Measurements from ENCODE around the gene PRDM16.
"Not testable (repeated sequence)": the region's sequence is repeated elsewhere in the genome, so short reads cannot be mapped to it uniquely, and the experiment has no call there.

The PRDM16 gene

DNA sequence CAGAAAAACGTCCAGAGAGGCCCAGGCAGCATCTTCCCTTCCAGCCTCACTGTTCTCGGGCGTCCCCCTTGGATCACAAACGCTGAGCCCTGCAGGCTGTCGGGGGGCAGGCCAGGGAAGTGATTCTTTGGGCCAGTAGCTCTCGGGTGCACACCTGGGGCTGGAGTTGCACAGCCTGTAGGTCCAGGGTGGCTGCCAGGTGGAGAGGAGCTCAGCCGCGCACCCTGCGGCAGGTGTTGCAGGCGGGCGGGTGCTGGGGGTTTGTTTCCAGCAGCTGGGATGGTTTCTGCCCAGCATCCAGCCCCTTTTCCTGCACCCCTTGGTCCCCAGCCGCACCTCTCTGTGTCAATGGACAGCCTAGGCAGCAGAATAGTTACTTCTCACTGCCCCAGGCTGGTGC lies 15.7 kb downstream of the PRDM16 start:
- DNase-seq = no peak

DNA sequence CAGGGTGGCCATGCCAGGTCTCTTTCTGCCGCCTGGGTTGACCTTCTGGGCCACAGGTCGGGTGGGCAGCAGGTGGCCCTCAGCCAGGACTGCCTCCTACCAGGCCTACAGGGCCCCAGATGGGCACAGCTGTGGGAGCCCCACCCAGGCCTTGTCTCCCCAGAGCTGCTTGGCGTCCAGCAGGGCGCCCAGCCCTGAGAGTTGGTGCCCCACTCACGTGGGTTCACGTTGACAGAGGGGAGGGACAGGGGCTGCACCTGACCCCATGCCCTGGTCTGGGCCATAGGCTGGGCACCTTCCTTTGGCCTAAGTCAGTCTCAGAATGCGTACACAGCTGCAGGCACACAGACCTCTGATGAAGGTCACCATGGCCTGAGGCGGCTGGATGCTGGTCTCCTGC lies 16.7 kb downstream of the PRDM16 start:
- DNase-seq = no peak

DNA sequence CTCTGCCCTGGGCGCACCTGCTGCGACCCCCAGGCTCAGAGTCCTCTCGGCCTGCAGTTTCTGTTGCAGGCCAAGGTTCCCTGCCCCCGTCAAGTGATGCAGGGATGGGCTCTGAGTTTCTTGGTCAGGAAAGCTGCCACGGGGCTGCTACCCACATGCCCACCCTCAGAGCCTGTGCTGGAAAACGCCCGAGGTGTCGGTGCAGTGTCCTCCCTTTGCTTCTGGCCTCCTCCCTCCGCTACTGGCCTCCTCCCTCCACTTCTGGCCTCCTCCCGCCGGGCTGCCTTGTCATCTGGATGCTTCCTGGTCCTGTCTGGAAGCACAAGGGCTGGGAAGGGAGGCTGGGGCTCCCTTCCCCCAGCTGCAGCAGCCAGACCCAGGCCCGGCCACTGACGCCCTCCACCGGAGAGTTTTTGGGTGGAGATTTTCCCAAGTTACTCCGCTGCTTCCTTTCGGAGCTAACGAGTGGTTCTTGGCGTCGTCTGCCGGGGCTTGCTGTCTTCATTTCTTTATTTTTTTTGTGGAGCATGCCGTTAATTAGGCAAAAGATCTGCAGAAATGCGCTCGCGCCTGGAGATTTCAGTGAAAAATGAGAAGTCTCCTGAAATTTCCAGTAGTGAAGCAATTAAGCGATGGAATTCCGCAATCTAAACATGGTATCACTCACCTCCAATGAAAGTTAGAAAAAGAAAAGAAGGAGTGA lies 17.4 kb downstream of the PRDM16 start:
- no peak for DNase-seq

DNA sequence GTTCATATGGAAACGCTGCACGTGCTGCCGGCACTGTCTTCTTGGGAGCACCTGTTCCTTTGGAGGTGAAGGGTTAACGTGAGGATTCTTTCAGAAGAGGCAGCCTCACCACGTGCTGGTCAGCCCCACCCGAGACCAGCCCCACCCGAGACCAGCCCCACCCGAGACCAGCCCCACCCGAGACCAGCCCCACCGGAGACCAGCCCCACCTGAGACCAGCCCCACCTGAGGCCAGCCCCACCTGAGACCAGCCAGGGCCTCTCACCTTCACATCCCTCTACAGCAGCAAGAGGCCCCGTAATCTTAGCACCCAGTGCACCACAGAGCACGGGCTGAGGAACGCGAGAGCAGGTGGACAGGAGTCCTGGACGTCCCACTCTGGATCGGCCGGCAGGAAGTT lies 18.0 kb downstream of the PRDM16 start:
- DNase-seq = no peak

DNA sequence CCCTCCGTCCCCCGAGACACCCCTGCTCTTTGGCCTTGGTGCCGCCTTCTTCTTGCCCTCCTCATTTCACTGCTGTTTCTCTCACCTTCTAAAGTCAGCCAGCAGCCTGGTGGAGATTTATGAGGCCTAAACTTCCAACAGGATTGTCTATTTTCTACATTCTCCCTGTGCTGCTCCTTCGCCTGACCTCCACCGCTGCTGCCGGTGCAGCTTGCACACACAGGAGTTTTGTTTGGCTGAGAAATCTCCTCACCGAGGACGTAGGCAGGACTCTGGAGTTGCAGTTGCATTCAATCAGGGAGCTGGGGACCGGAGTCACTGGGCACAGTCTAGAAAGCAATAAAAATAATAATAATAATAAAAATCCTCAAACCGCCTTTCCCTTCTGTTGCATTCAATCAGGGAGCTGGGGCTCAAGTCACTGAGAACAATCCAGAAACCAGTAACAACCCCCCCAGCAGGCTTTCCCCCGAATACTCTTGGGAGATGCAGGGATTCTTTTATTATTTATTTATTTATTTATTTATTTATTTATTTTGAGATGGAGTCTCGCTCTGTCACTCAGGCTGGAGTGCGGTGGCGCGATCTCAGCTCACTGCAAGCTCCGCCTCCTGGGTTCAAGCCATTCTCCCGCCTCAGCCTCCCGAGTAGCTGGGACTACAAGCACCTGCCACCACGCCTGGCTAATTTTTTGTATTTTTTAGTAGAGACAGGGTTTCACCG lies 19.1 kb downstream of the PRDM16 start:
- DNase-seq = not testable (repeated sequence)

DNA sequence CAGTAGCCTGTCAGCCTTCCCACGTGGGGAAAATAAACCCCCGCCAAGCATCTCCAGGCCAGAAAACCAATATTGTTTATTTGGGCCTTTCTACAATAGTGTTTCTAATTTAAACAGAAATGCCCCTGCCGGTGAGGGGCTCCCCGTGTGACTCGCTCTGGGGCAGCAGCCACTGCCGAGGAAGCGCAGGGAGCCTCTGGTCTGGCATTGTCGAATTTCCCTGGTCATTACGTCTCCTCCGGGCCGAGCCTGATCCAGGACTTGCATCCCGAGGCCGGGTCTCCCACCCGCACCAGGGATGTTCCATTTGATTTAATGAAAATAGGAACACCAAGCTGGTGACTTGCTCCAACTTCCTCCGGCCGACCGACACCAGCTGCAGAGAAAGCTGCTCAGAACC lies 20.5 kb downstream of the PRDM16 start:
- DNase-seq = no peak

DNA sequence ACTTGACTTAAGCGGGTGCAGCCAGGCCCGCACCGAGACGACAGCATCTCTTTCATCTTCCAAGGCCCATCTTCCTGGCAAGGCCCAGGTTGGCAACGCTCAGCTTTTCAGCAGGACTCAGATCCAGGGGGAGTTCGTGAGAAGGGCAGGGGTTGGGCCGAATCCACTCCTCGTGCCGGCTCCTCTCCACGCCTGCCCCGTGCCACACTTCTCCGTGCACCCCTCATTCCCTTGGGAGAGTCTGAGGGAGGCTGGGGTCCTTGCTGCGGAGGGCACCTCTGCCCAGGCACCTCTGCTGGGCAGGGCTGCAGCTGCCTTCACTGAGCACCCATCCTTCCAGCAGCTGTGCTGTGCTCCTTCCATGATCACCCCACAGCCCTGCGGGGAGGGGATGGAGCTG lies 22.3 kb downstream of the PRDM16 start:
- no peak for DNase-seq

DNA sequence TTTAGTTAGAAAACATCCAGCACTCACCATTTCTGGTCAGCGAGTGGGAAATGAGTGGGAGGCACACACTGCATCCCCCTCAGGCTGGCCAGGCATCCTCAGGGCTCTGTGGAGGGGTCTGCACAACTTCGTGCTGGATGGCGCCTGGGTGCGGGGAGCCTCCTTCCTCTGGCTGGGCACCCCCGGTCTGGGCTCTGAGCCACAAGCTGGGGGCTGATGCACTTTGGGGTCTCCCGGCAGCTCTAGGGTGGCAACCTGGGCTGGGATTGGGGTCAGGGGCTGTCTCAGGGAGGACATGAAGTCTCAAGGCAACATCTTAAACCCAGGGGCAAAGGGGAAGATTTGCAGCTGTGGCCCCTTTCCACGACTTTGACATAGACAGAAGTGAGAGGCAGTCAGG lies 23.5 kb downstream of the PRDM16 start:
- no peak for DNase-seq

DNA sequence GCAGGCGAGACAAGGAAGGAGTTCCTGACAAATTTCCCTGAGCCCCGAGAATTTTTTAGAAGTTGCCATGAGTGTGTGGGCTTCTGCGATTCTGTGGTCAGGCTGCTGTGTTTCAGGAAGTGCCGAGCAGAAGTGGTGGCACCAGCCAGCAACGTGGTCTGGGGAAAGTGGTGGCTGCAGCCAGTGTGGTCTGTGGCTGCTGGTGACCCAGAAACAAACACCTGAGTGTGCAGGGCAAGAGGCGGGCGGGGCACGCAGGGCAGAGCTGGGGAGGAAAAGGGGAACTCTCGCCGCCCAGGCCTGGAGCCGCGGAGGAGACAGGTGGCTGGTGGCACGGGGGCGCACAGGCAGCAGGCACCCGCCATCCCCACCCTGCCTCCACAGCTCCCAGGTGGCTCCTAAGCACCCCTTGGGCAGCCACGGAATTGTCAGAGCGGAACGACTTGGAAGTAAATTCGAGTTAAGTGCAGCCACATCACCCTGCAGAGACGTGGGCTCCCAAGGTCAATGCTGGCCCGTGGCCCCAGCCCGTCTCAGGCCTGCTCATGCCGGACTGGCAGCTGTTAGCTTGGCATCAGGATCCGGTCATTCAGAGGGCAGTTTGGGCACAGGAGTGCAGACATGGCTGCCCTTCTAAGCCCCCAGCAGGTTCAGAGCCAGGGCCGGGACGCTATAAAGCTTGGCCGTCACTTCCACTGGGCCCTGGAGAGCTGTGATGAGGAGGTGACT lies 25.1 kb downstream of the PRDM16 start:
- no peak for DNase-seq

DNA sequence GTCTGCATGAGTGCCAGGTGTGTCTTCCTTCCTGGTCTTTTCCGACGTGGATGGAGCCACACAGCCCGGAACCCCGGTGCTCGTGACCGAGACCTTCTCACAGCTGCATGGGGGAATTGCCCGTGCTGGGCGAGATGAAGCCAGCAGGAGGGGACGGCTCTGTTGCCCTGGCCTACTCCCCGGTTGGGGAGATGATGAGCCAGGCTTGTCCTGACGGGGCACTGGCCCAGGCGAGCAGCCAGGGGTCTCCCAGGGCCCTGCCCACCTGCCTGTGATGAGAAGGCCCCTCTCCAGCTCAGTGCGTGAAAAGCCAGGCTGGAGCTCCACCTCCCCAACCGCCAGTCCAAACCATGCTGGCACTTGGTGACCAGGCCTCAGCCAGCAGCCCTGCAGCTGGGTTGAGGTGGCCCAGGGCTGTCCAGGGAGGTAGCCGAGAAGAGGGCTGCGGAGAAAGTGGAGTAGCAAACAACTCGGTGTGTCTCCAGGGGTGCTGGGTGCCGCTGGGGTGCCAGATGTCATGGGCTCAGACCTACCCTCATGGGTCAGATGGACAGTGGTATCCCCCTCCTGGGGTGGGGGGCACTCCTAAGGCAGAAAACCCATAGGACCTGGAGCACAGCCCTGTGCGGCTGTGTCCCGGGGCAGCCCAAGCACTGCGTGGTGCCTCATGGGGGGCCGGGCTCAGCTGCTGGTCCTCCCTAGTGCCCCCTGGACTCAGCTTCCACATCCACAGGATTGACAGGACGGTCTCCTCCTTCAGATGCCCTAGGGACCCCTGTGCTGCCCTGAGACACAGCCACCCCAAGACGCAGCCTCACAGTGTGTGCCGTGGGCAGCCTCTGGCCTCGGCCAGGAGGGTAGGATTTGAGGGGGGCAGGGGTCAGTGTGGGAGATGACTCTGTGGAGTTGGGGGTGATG lies 26.1 kb downstream of the PRDM16 start:
- DNase-seq = no peak

DNA sequence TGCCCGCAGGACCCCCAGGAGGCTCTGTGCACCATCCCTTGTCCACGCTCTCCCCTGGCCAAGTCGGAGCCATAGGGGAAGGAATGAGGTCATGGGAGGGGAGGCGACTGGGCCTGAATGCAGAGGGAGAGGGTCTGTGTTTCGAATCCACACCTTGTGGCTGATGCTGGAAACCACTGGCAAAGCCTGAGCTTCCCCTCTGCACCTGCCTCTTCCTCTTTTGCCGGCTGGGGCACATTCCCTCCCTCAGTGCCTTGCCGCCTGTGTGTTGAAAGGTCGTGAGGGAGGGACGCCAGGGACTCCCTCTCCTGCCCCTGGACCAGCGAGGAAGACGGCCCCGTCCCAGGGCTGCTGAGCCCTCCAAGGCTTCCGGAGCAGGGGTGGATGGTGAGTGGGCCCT lies 27.3 kb downstream of the PRDM16 start:
- no peak for DNase-seq

DNA sequence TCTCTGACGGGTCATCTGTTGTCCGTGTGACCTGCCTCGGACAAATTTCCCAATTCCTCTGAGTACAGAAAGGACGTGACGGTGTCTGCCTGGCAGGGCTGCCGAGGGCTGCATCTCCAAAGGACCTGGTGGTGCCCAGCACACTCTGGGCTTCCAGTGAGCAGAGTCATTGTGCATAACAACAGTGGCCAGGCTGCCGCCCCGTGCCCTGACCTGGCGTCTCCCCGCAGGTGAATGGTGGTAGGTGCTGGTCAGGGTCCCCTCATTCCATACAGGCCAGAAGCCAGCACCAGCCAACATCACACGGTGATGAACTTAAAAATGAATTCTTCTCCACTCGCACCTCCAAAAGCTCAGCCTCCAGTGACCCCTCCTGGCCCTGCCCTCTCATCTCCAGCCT lies 28.2 kb downstream of the PRDM16 start:
- DNase-seq = no peak

DNA sequence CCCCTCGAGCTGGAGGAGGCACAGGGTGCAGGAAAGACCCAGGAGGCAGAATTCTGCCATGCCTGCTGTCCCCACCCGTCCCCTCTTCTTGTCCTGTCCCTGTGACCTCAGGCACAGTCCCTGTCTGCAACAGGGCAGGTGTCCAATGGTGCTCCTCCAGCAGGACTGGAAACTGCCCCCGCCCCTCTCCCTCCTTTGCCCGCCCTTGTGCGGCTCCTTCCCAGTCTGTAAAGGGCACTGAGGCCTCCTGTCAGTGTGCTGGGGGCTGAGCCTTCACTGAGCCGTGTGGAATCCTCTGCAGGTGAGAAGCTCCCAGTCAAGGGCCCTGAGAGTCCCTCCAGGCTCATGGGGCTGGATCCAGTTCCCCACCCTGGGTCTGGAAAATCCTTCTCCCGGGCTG lies 28.9 kb downstream of the PRDM16 start:
- no peak for DNase-seq

DNA sequence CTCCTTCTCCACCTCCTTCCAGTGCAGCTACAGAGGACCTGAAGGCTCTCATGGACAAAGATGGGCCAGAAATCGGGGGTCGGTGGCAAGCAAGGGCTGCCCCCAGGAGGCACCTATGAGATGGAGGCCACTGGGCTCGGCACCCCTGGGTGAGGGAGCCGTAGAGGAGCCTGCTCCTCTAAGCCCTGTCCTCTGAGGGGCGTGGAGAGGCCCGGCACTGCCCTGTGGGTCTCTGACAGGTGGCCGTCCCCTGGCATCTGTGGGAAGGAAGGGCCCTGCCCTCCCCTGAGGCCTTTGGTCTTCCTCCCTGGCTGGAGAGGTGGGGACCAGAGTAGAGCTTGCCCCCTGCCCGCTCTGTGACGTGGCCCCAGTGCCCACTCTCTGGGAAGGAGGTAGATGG lies 30.9 kb downstream of the PRDM16 start:
- no peak for DNase-seq

DNA sequence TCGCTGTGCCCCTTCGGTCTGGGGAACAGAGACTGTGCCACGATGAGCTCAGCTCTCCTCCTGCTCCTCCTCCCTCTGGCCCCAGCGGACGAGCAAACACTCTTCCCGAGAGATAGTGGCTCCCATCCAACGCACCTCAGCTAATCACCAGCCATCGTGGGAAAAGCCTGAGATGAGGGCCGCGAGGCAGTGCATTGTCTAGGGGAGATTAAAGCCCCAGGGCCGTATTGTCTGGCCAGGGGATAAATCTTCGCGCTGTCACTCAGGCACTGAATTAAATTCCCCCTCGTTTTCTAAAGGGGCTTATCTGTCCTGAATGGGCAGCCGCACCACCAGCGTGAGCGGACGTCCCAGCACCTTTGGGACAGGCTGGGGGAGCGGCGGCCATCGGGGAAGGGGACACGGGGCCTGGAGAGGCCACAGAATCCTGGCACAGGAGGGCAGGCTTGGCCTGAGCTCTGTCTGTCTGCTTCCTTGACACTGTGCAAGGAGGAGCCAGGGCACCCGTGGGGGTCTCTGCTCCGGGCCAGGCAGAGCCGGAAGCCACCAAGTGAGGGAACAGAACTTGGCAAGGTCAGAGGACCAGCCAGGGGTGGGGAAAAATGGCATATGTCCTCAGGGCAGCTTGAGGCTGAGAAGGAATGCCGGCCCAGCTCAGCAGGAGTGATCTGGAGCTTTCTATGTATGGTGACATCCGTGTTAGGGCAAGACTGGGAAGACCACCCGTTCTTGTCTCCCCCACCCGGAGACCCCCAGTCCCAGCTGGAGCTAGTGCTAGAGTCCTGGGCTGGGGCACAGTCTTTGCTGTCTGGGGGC lies 32.3 kb downstream of the PRDM16 start:
- DNase-seq = no peak

DNA sequence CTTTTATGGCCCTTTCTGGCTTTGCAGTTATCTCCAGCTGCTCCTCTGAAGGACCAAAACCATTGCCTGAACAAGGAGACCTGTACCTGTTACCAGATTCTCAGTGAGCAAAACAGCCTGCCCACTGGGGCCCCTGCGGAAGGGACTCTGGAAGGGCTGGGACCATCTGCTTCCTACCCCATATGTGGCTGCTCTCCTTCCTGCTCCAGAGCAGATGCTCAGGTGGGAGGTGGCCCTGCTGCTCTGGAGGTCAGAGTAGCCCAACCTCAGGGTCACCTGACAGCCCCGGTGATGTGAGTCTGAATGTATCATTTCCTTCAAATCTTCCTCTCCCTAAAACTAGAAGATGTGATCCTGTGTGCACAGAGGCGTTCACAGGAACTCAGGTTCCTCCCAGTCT lies 33.6 kb downstream of the PRDM16 start:
- DNase-seq = no peak

DNA sequence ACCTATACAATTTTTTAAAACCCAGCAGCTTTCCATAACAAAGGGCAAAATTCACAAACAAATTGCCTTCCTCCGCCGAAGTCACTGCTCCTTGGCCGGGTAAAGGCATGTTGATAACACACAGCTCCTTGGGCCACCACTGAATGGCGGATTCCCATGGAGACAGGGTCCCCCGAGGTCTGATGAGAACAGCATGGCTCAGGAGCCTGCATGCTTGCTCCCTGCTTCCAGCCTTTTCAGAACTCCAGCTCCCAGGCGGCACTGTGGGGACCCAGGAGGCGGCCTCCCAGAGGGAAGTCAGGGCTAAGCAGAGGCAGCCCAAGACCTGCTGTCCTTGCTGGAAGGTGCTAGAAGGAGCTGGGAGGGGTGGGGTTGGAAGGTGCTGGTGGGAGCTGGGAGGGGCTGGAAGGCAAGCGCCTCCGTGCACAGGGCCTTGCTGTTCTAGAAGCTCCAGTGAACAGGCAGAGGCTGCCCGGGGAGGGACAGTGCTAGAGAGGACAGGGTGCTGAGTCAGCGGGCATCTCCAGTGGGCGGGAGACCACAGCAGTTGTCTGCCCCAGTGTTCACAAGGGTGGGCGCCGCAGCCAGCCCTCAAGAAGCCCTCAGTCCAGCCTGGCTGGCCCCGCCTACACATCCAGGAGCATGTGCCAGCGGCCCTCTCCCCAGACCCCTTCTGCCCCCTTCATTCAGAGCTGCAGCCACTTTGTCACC lies 35.1 kb downstream of the PRDM16 start:
- no peak for DNase-seq

DNA sequence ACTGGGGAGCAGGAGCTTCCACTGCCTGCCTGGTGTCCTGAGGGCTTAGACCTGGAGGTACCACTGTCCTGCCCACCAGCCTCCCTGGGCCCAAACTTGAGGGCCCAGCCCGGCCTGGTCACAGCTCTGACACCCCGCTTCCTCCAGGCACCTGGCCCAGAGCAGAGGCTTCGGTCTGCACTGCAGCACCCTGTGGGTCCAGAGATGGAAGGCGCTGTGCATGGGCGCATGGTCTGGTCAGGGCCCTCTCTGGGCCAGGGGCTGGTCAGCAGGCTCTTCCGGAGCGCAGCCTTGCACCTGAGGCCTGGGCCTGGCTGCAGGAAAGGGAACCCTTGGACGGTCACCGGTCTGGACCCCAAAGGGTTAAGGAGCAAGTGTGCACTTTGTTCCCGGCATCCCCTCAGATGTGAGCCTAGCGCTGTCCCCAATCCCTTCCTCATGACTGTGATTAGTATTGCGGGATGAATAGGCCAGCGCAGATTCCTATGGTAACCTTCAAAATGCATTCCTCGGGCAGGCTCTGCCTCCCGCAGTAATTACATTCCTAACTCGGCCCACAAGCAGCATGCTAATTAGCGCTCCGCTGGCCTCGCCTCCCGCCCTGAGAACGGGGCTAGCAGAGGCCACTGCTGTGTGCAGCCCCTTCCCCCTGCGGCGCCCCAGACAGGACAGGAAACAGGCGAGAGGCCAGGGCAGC lies 36.3 kb downstream of the PRDM16 start:
- no peak for DNase-seq

DNA sequence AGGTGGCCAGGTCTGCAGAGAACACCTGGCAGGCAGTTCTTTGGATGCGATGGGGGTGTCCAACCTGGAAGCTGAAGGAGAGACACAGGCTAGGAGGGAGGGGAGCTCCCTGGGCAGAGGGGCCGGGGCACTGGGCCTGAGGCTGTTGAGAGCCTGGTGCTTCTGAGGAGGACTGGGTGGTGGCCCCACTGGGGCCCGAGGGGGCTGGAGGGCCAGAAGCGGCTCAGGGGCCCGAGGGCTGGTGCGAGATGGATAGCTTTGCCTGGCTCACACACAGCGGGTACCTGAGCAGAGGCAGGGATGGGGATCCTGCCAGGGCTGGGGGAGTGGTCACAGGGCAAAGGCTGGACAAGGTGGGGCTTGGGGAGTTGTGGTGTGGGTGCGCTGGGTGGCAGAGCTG lies 37.2 kb downstream of the PRDM16 start:
- DNase-seq = no peak

DNA sequence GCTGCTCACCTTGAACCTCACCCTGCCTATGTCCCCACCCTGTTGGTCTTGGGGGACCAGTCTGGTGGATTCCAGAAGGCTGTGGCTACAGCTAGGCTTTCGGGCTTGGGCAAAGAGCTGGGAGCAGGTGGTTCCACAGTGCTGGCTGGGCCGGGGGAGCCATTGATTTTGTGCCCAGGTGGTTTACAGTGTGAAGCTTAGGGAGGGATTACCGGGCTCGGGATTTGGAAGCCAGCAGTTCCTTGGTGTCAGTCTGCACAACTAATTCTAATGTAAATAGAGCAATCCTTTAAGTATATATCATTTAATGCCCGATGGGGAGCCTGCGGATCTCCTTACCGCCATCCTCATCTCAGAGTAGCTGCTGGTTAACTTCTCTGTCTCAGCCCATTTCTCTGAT lies 38.2 kb downstream of the PRDM16 start:
- no peak for DNase-seq

DNA sequence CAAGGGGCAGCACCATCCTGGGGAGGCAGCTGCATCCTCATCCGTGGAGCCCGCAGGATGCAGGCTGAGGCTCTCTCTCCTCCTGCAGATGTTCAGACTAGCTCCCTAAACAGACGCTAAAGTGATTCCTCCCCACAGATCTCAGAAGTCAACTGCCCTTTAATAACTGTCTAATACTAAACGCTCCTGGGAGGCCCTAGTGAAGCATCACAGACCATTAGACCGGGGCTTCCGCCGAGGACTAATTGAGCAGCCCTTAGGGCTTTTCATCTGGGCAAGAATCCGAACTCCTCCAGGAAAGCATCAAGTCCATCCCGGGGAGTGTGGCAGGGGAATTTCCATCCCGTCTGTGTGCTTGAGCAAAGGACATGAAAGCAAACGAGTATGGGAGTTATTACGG lies 40.4 kb downstream of the PRDM16 start:
- DNase-seq = no peak

All from GOT3 (cell line).